Mesothelial cell of epicardium (in vitro differentiated cells): Measurements from ENCODE around the gene EVA1A. TPM values are rescaled to one million over a fixed set of nuclear protein-coding genes. Genes with fewer than 3 reads are reported as not detected.

ENCODE experiments used
- DNase-seq, 2 experiments: peaks; one replicate each; pipeline ENCODE4 v3.0.0; 2021; ENCODE audit warnings: low spot score in 2 of 2; ENCODE audit not compliant: unreplicated experiment in 2 of 2
- H3K27ac Mint-ChIP-seq: 2 replicates; pipeline ENCODE4 v1.8.0; 2021; ENCODE audit warnings: mixed read lengths
- H3K27me3 Mint-ChIP-seq: 2 replicates; pipeline ENCODE4 v1.8.0; 2021; ENCODE audit warnings: low read depth, mixed read lengths
- H3K36me3 Mint-ChIP-seq: 2 replicates; pipeline ENCODE4 v1.8.0; 2021; ENCODE audit warnings: mixed read lengths
- H3K4me1 Mint-ChIP-seq: 2 replicates; pipeline ENCODE4 v1.8.0; 2021; ENCODE audit warnings: mixed read lengths
- H3K4me3 Mint-ChIP-seq: 2 replicates; pipeline ENCODE4 v1.8.0; 2021; ENCODE audit warnings: mild to moderate bottlenecking, moderate library complexity, mixed read lengths
- H3K9me3 Mint-ChIP-seq: 2 replicates; pipeline ENCODE4 v1.8.0; 2021; ENCODE audit warnings: mixed read lengths
- total RNA-seq: library from RNA; stranded (reverse); gene quantifications from 3 replicates; pipeline ENCODE4 v1.2.1, GENCODE V29; 2021
- TF ChIP-seq, protein P1 (sequence below): fragments of 200-600 bp; sonication (generic); IDR thresholded peaks from one replicate; pipeline ENCODE4 v1.5.0; 2021; ENCODE audit warnings: antibody characterized with exemption; ENCODE audit not compliant: unreplicated experiment

The EVA1A gene
- total RNA-seq, 1 donor from 2014 or later, result 11.5 TPM

DNA sequence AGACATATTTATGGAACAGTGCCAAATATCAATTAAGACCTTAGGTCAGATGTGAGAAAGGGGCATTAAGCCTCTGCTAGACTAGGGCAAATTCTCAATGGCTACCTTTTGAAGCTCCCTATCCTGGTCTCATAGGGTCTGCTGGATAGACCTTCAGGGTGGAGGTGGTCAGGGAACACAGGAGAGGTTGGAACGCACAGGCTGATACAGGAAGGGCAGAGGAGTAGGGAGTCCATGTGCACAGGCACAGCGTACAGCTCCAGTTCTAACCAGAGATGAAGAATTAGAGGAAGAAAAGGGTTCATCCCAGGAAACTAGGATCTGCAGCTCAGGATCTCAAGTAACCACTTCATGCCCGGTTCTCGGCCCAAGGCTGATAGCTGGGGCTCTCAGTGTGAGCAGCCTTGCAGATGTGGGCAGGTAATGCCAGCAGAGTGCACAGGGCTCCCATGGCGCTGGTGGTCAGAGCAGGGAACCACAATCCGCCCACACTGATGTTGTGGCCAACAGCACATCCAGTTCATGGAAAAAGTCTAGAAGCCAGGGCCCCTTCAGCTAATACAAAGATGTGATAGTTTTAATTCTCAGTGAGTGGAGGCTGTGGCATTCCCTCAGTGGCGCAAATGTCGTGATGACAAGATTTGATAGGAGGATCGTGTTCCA lies 3.4 kb upstream of the EVA1A start:
- Mint-ChIP-seq H3K27ac (no peak overlapping the region), H3K27me3 (no peaks in the 10 kb centered on the region), H3K36me3 (no peaks in the 10 kb centered on the region), H3K4me3 (no peak overlapping the region), H3K4me1 (peaks cover 50% of the 10 kb centered on the region), H3K9me3 (no peaks in the 10 kb centered on the region)
- TF ChIP-seq, protein P1, sequence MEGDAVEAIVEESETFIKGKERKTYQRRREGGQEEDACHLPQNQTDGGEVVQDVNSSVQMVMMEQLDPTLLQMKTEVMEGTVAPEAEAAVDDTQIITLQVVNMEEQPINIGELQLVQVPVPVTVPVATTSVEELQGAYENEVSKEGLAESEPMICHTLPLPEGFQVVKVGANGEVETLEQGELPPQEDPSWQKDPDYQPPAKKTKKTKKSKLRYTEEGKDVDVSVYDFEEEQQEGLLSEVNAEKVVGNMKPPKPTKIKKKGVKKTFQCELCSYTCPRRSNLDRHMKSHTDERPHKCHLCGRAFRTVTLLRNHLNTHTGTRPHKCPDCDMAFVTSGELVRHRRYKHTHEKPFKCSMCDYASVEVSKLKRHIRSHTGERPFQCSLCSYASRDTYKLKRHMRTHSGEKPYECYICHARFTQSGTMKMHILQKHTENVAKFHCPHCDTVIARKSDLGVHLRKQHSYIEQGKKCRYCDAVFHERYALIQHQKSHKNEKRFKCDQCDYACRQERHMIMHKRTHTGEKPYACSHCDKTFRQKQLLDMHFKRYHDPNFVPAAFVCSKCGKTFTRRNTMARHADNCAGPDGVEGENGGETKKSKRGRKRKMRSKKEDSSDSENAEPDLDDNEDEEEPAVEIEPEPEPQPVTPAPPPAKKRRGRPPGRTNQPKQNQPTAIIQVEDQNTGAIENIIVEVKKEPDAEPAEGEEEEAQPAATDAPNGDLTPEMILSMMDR, result no peak
- no peak for DNase-seq

DNA sequence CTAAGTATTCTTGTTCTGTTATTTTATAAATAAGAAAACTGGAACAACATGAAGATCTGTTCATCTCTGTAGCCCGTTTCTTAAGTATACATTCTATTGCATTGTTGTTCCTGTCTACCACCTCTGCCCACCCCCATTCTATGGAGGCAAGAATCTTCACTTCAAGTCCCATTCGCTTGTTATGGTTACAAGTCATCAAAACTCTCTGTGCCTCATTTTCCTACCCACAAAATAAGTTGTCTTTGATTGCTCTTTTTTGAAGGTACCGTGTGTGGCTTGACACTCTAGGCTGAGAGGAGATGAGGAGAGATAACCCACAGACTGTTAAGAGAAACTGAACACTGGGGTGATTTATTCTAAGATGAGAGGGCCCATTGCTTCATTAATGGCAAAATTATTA lies 2.9 kb upstream of the EVA1A start:
- no peaks in the 10 kb centered on the region for H3K36me3 Mint-ChIP-seq
- no peaks in the 10 kb centered on the region for H3K9me3 Mint-ChIP-seq
- H3K4me1 Mint-ChIP-seq, result peaks cover 49% of the 10 kb centered on the region
- H3K27me3 Mint-ChIP-seq, result no peaks in the 10 kb centered on the region
- TF ChIP-seq, protein P1, result no peak
- H3K4me3 Mint-ChIP-seq, result no peak overlapping the region
- DNase-seq, result no peak
- no peak overlapping the region for H3K27ac Mint-ChIP-seq

DNA sequence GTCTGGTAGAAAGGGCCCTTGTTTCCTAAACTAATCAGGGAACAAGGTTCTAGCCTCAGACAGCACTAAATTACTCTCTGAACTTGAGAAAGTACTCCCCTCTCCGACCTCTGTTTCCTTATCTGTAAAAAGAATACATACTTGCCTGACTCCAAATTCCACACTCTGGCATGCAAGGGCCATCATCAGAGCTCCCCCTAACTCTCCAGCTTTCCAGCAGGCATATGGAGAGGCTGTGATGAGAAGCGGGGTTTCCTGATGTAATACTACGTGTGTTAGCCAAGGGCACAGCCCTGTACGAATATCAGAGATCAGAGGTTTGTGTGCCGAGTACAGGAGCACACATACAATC lies 1.8 kb upstream of the EVA1A start:
- H3K4me1 Mint-ChIP-seq, result peaks cover 47% of the 10 kb centered on the region
- no peaks in the 10 kb centered on the region for H3K36me3 Mint-ChIP-seq
- no peaks in the 10 kb centered on the region for H3K9me3 Mint-ChIP-seq
- no peak for DNase-seq
- H3K27me3 Mint-ChIP-seq, result peaks cover 2% of the 10 kb centered on the region
- H3K4me3 Mint-ChIP-seq, result no peak overlapping the region
- H3K27ac Mint-ChIP-seq, result peak overlapping the region; percentile 92
- TF ChIP-seq, protein P1, result no peak

DNA sequence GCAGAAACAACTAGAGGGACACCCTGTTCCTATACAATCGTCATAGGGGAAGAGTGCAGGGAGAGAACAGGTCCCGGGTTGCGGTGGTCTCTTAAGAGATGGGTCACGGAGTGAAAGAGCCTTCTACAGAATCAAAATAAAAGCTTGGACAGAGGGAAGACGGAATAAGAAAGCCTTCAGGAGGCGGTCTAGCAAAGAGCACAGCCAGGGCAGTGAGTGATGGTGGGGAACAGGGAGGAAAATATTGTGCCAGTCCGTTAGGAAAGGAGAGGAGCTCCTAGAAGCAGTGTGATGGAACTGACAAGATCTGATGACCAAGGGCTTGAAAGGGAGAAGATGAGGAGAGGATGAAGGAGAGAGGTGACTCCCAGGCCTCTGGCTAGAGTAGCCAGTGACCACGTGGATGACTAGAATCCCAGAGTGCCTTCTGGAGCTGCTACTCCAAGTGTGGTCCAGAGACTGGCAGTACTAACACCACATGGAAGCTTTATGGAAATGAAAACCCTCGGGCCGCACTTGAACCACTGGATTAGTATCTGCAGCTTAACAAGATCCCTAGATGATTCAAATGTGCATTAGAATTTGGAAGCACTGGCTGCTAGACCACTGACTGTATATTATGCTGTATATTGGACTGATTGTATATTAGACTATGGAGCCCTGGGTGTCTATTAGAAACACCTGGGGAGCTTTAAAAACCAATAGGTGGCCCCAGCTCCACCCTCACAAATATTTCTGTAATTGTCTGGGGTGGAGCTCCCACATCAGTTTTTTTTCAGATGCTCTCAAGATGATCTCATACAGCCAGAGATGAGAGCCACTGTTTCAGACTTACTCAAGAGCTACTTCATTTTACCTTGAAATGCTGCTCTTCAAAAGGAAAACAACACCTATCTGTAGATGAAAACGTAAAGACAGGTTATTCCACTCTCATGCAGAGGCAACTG lies 1.1 kb upstream of the EVA1A start:
- H3K36me3 Mint-ChIP-seq, result no peaks in the 10 kb centered on the region
- peak overlapping the region; percentile 92 for H3K4me3 Mint-ChIP-seq
- H3K27ac Mint-ChIP-seq, result peak overlapping the region; percentile 92
- TF ChIP-seq, protein P1, result no peak
- DNase-seq, result no peak
- H3K4me1 Mint-ChIP-seq, result peaks cover 42% of the 10 kb centered on the region
- peaks cover 2% of the 10 kb centered on the region for H3K27me3 Mint-ChIP-seq
- no peaks in the 10 kb centered on the region for H3K9me3 Mint-ChIP-seq

DNA sequence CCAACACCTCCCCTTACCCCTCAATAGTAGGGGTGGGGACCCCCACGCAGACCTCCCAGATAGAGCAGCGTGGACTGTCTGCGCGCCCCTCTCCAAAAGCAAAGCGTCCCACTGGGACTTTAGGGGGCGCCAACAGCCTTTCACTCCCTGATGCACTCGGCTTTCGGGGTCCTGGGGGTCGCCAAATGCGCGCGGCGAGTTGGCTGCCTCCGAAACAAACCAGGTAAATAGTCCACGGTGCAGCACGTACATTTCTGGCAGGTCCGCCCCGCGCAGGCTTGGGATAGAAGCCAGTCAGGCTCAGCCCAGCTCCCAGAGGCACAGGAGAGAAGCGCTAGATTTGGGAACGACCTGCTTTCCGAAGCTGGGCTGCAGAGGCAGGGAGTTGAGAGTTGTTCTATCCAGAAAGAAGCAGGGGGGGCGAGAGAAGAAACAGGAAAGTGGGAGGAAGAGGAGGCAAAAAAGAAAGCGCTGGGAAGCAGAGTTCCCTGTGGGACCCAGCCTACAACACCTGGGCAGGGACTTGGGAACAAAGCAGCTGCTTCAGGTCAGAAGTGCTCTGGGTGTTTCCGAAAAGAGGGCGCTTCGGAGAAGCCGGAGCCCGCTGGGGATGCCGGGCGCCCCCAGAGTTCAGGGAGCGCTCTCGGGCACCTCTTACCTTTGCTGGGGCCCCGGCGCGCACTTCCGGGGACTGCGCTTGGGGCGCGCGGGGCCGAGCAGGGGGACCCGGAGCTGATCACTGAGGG lies 544 bp downstream of the EVA1A start:
- Mint-ChIP-seq H3K27me3 (peaks cover 6% of the 10 kb centered on the region), H3K4me1 (peaks cover 28% of the 10 kb centered on the region), H3K36me3 (no peaks in the 10 kb centered on the region), H3K9me3 (no peaks in the 10 kb centered on the region), H3K4me3 (peak overlapping the region; percentile 92), H3K27ac (peak overlapping the region; percentile 90)
- DNase-seq, result peak in 1 of 2 experiments; percentile 59
- TF ChIP-seq, protein P1, result peak; percentile 17
